Epidermal melanocyte (primary cell): ENCODE results near the gene NUMB.
"Not testable (repeated sequence)": the region's sequence is repeated elsewhere in the genome, so short reads cannot be mapped to it uniquely, and the experiment has no call there.

Experiments
- DNase-seq: peaks from one replicate; pipeline ENCODE4 v3.0.0; 2011; ENCODE audit warnings: low spot score; ENCODE audit not compliant: insufficient read length

The NUMB gene

DNA sequence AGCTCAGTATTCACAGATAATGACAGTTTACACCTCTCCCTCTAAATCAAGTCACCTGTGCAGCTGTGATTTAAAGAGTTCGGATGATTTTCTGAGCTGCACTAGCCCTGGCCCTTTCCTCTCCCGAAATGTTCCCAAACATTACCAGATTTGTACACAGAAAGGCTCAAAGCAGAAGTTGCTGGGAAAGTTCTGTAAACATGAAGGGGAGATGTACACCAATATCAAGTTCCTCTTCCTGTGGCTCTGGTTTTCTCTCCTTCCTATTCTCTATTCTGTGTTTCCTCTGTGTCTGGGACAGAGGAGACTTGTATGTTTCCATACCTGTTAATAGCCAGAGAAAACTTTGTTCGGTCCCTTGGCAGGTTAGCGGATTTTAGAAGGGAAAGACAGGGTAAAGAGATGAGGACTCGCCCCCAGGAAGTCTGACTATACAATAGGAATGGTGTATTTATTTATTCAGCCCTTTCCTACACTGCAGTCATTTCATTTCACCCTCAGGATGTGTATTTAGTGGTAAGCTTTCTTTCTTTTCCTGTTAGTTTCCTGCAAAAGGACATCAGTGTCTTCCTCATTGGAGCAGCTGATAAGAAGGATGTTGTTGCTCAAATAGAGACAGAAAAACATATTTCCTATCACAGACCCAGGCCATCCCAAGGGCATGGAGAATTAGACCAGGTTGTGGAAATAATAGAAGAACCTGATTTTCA is 7.6 kb upstream of the NUMB start:
- DNase-seq, result no peak

DNA sequence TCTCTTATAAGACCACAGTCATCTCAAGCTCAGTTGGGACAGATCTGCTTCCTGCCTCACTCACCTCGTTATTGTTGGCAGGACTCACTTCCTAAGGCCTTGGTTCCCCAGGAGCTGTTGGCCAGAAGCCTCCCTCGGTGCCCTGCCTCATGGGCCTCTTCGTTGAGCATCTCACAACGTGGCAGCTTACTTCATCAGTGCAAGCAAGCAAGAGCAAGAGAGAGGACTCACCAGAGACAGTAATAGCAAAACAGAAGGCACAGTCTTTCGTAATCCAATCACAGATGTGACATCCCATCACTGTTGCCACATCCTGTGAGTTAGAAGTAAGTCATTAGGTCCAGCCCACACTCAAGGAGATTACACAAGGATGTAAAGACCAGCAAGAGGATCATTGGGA is 5.1 kb upstream of the NUMB start:
- DNase-seq, result peak; percentile 21

DNA sequence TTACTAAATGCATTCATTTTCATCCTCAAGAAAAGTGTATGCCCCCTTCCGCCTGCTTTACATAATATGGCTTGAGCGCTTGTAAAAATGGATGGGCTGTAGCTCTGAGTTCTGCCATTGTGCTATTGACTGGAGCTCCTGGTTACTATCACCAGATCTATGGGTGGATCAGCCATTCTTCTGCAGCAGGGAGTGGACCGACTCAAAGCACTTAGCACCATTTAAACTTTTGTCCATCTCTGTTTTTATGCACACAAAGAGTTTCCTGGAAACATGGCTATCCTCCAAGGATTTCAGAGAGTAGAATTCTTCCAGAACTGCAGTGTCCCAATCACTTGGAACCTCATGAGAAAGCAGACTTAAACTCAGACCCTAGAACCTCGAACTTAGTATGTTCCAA is 4.5 kb upstream of the NUMB start:
- no peak for DNase-seq

DNA sequence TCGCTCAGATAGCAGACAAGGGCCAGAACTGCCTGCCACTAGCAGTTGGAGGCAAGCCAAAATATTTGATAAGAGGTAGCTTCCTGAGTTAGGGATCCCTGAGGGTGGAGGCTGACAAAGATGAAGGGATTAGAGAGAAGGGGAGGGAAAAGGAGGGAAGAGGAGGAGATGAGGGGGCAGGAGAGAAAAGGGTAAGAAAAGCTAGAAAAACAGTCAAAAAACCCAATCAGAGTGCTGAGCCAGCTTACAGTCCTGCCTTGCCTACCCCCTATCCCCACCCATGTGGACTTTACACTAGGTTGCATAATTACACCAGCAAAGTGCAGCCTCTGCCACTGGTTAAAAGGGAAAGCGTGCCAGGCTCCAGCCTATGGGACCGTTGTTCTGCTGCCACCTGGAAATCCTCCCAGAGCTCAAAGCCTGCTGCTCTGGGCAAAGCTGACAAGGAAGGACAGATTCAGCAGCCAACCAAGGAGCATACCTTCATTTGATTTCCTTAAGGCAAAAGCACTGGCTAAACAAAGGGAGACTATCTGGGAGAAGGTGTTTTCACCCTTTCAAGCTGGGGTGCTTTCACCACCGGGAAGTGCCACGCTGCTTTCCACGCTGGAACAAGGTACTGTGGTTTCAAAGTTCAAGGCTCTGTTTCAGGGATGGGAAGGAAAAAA is 3.8 kb upstream of the NUMB start:
- no peak for DNase-seq

DNA sequence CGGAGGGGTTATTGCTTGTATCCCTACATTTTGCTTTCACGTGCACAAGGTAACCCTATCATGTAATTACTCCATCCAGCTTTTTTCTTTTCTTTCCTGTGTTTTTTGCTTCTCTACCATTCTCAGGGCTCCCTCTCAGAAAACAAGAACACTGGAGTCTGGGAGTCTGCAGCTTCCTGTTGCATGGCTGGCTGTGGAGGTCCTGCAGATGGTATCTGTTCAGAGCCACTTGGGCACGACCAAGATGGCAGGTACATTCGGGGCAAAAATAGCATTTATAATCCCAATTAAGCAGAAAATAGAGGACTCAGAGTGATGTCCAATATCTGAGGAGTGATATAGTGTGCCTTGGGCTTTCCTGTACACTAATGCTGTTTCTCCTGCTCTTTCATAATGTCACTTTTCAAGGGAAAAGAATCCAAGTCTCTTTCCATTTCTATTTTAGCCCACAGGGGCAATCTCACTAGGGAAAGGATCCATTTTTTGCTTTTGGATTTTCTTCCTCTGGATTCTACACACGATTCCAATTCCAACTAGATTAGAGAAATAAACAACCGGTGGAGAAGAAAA is 3.2 kb upstream of the NUMB start:
- DNase-seq, result no peak

DNA sequence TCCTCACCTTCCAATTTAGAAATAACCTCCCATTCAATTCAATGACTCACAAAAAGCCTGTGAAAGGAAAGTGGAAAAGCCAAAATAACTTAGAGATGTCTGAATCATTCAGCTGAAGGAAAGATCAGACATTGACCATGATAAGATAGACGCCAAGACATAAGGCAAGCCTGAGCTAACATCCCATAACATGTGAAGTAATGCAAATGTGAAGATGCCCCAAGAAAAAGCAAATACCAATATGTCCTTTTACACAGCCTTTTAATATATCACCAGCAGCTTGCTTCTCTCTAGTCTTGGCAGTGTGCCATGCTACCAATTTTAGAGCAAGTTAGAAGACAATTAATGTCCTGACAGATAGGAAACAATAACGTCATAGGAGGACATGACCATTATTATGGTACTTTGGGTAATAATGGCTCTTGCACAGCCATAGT is 2.4 kb upstream of the NUMB start:
- no peak for DNase-seq

DNA sequence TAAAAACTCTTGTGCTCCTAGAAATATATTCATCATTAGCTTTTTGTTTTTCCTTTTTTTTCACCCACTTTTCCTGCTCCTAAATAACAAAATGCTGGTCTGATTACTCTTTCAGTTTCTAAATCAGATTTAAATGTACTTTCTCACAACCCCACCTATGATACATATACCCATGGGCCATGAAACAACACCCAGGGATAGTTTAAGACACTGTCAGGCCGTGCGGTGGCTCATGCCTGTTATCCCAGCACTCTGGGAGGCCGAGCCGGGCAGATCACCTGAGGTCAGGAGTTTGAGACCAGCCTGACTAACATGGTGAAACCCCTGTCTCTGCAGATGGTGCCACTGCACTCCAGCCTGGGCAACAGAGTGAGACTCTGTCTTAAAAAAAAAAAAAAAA is 1.6 kb upstream of the NUMB start:
- no peak for DNase-seq

DNA sequence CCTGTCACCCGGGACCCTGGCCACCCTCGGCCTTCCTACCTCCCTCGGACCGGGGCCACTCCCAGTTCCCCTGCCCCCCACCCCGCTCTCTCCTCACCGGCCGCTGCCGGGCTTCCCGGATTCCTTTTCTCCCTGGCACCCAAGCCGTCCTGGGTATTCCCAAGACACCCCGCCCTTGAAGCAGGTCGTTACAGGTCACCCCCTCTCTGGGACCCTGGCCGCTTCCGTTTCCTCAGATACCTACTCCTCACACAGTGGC is 493 bp downstream of the NUMB start:
- DNase-seq, result no peak

DNA sequence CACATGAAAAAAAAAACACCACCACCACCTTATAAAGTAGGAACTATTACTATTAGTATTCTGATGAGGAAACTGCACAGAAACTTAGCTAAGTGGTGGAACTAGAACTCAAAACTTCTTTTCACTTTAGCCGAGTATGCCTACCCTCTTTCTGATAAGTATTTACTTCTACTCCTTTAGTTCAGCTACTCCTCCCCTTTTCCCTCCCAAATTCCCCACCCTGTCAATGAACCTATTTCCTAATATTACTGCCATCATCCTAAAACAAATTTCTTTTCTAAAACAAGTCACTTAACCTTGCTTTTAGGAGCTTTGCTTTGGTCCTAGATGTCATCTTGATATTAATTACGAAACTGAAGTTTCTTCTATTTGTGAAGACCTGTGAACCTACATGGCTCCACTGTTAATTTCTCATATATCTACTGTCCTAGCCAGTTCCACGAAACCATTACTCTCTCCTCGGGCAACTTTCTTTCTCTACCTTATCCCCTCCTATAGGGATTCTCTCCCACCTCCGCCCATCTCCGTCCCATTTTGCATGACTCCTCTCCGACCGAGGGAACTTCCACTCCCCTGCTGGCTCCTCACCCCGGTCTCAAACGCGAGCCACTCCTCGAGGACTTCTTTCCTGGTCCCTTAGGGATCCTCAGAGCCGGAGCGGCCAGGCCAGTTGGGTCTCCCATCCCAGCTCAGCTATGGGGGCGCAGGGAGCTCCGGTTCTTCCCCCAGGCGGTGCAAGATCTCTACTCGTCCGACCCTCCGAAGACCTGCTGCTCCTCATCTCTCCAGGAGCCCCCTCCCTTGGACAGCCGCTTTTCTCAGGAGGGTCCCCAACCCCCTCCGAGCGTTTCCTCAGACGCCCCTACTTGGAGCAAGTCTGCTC is 1.1 kb downstream of the NUMB start:
- no peak for DNase-seq

DNA sequence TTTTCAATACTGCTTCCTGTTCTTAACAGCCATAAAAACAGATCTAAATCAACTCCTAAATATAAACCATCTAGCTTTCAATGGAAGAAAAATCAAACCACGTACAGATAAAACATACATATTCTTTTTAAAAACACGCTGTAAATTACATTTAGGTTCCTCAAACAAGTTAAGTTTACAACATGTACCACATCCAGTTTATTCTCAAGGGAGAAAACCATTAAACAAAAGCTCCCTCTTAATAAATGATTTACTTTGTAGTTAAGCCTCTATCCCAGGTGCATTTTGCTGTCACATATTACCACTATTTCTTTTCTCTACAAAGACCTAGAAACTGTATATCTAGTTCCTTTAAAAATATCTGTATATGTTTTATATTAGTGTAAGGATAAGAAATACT is 3.1 kb downstream of the NUMB start:
- DNase-seq, result no peak

DNA sequence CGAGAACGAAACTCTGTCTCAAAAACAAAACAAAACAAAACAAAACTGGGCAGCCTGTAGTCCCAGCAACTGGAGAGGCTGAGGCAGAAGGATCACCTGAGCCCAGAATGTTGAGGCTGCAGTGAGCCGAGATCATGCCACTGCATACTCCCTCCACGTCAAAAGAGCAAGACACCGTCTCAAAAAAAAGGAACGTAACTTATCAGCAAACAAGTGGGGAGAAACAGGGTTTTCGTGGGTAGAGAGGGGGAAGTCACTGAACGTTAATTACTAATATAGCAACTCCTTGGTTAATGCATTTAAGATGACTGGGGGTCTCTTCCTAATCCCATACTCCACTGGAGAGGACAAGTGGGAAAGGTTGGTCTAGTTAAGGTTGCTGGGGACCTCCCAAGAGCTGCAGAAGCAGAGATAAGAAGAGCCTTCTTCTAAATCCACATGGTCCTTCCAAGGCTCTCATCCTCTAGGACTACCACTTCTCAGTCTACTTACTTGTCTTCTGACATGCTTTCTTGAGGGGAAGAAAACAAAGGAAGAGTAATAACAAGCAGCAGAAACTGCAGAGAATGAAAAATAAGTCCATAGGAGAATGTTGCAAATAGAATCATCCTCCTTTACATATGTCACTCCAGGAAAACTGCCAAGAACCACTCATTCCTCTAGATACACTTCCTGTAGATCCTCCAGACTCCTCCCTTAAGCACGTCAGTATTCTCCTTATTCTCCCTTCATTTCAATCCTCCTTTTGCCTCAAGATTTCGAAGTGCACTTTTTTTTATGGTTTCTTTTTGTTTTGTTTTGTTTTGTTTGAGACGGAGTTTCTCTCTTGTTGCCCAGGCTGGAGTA is 5.8 kb downstream of the NUMB start:
- no peak for DNase-seq

DNA sequence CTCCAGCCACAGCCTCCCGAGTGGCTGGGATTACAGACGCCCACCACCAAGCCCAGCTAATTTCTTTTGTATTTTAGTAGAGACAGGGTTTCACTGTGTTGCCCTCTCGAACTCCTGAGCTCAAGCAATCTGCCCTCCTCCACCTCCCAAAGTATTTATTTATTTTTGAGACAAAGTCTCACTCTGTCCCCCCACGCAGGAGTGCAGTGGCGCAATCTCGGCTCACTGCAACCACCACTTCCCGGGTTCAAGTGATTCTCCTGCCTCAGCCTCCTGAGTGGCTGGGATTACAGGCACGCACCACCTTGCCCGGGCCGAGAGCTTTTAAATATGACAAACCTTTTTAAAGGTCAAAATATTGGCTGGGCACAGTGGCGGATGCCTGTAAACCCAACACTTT is 14.6 kb downstream of the NUMB start:
- DNase-seq, result no peak

DNA sequence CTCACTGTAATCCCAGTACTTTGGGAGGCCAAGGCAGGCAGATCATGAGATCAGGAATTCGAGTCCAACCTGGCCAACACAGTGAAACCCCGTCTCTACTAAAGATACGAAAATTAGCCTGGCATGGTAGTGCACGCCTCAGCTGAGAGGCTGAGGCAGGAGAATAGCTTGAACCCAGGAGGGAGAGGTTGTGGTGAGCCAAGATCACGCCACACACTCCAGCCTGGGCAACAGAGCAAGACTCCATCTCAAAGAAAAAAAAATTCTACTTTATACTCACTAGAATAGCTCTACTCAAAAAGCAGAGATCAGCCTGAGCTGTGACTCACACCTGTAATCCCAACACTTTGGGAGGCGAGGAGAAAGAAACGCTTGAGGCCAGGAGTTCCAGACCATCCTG is 17.1 kb downstream of the NUMB start:
- no peak for DNase-seq

DNA sequence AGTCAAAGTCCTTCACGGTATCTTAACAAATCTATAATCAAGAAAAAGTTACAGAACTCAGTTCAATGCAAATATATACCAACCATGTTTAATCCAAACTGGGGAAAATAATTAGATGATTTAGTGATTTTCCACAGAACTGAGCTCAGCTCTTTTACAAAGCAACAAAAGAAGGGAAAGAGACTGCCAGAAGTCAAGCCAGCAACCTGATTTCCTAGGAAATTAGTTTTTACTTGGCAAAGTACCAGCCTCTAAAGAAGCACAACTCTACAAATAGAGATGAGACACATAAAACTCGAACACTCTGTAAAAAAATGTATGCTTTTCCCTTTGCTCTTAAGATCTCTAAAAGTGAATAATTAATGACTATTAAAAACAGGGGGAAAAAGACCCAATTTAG is 19.4 kb downstream of the NUMB start:
- DNase-seq, result no peak

DNA sequence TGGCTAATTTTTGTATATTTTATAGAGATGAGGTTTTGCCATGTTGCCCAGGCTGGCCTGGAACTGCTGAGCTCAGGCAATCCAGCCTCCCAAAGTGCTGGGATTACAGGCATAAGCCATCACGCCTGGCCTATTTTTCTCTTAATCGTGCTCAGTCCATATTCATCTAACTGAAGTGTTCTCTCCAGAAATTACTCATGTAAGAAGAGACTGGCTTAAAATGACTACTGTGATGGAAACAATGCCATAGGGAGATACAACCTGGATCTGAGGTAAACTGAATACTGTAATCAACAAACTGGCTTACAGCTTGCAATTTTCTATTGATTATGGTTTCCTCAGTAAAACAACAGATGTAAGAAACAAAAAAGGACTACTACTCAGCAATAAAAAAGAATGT is 21.1 kb downstream of the NUMB start:
- no peak for DNase-seq

DNA sequence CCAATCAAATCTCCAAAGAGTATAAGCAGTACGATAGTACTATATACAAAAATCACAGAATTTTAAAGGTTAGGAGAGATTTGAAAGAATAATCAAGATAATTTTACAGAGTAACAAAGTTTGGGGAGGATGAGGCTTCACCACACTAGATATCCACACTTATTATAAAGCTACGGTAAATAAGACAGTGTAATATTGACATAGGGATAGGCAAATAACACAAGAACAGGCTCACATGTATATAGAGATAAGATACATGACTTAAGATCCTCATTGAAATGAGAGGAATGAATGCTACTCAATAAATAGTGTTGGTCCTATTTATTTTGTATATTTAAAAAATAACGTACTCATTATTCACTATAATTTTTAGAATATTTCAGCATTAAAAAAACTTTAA is 26.2 kb downstream of the NUMB start:
- DNase-seq, result no peak

DNA sequence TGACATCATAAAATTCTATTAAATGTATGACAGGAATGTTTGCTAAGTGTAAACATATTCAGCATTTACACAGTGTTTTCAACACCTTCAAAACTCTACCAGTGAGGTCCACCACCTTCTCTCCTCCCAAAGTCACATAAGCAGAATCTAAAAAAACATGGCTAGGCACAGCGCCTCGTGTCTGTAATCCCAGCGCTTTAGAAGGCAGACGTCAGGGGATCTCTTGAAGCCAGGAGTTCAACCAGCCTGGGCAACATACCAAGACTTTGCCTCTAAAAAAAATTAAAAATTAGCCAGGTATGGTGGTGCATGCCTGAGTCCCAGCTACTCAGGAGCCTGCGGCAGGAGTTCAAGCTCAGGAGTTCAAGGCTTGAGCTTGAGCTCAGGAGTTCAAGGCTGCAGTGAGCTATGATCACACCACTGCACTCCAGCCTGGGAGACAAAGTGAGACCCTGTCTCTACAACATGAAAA is 30.0 kb downstream of the NUMB start:
- no peak for DNase-seq

DNA sequence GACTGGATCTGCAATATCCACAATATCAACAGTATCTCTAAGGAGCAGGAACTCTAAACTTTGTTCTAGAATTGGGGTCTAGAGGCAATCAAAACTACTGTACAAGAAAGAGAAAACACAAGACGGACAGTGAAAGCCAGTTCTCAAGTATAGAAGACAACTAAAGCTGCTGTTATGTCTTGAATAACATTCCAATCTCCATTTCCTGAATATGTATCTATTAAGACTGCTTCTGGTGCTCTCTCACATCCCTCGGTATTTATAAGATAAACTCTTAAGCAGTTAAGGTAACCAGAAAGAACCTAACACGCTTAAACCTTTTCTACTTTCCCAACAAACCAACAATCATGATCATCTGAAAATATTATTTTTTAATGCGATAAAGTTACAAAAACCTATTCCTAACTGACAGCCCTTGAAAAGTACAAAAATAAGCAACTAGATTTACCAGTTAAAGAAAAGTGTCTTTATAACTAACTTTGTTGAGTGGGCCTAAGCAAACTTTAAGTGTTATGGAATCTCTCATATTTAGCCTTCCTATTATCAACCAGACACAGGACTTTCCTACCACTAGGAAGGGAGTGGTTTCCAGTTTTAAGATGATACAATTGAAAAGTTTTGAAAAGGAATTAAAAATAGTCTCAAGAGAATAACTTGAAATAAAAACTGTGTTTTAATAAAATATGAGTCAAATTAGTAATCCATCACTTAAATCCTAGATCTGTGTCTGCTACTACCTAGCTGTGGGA is 30.7 kb downstream of the NUMB start:
- DNase-seq, result no peak

DNA sequence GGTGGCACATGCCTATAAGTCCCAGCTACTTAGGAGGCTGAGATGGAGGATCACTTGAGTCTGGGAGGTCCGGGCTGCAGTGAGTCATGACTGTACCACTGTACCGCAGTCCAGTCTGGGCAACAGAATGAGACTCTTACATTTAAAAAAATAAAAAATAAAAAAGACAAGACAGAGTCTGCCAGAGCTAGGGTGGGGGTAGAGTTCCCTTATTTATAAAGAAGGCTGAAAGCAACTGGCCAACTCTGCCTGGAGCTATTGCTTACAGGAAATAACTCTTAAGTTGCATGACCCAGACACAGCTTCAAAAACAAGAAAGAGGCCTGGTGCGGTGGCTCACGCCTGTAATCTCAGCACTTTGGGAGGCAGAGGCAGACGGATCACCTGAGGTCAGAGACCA is 31.5 kb downstream of the NUMB start:
- DNase-seq, result peak; percentile 23

DNA sequence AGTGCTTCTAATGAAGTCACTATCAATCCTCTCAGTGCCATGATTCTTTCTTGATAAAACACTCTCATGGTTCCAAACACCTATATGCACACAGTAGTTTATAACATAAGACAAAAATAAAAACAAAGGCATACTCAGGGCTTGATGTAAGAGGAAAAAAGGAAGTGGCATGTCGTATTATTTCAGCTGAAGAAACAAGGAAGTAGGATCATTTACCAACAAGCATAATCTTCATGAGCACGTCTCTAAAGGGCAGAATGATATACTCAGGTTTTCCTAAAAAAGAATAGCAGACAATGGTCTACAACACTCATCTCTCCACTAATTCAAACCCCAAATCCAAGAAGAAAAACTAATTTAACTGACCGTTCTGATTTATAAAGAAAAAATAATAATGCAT is 33.9 kb downstream of the NUMB start:
- no peak for DNase-seq

DNA sequence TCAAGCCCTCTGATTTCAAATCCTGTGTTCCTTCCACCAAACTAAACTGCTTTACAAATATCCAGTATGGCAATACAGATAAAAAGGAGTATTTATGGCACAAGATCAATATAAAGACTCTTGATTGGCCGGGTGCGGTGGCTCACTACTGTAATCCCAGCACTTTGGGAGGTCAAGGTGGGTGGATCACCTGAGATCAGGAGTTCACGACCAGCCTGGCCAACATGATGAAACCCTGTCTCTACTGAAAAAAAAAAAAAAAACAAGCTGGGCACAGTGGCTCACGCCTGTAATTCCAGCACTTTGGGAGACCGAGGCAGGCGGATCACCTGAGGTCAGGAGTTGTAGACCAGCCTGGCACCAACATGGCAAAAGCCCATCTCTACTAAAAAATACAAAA is 35.3 kb downstream of the NUMB start:
- not testable (repeated sequence) for DNase-seq
